Smooth muscle cell (in vitro differentiated cells): ENCODE measurements around the gene ACIN1. TPM values are rescaled to one million over a fixed set of nuclear protein-coding genes. Genes with fewer than 3 reads are reported as not detected.

Experiments
- DNase-seq: peaks from one replicate; lab custom pipeline; 2025; ENCODE audit not compliant: unreplicated experiment; lab: John Stamatoyannopoulos, UW
- H2AFZ ChIP-seq: fragments of 200-600 bp; sonication (generic); 2 replicates; pipeline ENCODE4 v1.6.0; 2016; ENCODE audit warnings: antibody characterized with exemption, low read depth, mild to moderate bottlenecking
- H3F3A ChIP-seq: fragments of 200-600 bp; sonication (generic); 2 replicates; pipeline ENCODE4 v1.6.0; 2017; ENCODE audit warnings: antibody characterized with exemption, low read depth
- H3K27ac ChIP-seq: fragments of 200-600 bp; sonication (generic); 2 replicates; pipeline ENCODE4 v1.5.1; 2016; ENCODE audit warnings: low read depth, mild to moderate bottlenecking
- H3K27me3 ChIP-seq: fragments of 200-600 bp; sonication (generic); 2 replicates; pipeline ENCODE4 v1.6.1; 2016; ENCODE audit warnings: low read depth, mild to moderate bottlenecking
- H3K36me3 ChIP-seq: fragments of 200-600 bp; sonication (generic); 2 replicates; pipeline ENCODE4 v1.5.1; 2016; ENCODE audit warnings: low read depth
- H3K4me1 ChIP-seq: fragments of 200-600 bp; sonication (generic); 2 replicates; pipeline ENCODE4 v1.5.1; 2016; ENCODE audit warnings: low read depth
- H3K4me2 ChIP-seq: fragments of 200-600 bp; sonication (generic); 2 replicates; pipeline ENCODE4 v1.6.0; 2016; ENCODE audit warnings: mild to moderate bottlenecking
- H3K4me3 ChIP-seq: fragments of 200-600 bp; sonication (generic); 2 replicates; pipeline ENCODE4 v1.5.1; 2016; ENCODE audit warnings: mild to moderate bottlenecking
- H3K79me2 ChIP-seq: fragments of 200-600 bp; sonication (generic); 2 replicates; pipeline ENCODE4 v1.6.0; 2016; ENCODE audit warnings: low read depth, mild to moderate bottlenecking
- H3K9ac ChIP-seq: fragments of 200-600 bp; sonication (generic); 2 replicates; pipeline ENCODE4 v1.6.0; 2016; ENCODE audit warnings: low read depth
- H3K9me3 ChIP-seq: fragments of 200-600 bp; sonication (generic); replicated peaks from 2 replicates; pipeline ENCODE4 v1.5.1; 2016; ENCODE audit warnings: low read depth
- H4K20me1 ChIP-seq: fragments of 200-600 bp; sonication (generic); 2 replicates; pipeline ENCODE4 v1.6.0; 2016; ENCODE audit warnings: low read depth
- CTCF ChIP-seq: fragments of 200-600 bp; sonication (generic); IDR thresholded peaks from 2 replicates; pipeline ENCODE4 v1.5.1; 2017; ENCODE audit warnings: borderline replicate concordance, mild to moderate bottlenecking, antibody characterized with exemption; ENCODE audit not compliant: insufficient read depth, poor library complexity, severe bottlenecking
- WGBS: methylation state at CpG from one replicate; pipeline ENCODE4 v1.1.7; 2016; ENCODE audit warnings: low lambda C conversion rate; 5-methylcytosine and 5-hydroxymethylcytosine counted together
- polyA plus RNA-seq: library from polyadenylated mRNA; unstranded; fragments of >200 nt; fragmentation: Nextera tagmentation; extraction: Ambion mirVana; gene quantifications from 2 replicates; pipeline ENCODE4 v1.2.1, GENCODE V29; 2016
- total RNA-seq: library from RNA; depleted of rRNA; stranded (reverse); fragments of >200 nt; gene quantifications from 2 replicates; pipeline ENCODE4 v1.2.3, GENCODE V29; 2014

Gene ACIN1
- total and polyA plus RNA-seq, 2 experiments from 2014 or later = 33.7 to 64.5 TPM

DNA sequence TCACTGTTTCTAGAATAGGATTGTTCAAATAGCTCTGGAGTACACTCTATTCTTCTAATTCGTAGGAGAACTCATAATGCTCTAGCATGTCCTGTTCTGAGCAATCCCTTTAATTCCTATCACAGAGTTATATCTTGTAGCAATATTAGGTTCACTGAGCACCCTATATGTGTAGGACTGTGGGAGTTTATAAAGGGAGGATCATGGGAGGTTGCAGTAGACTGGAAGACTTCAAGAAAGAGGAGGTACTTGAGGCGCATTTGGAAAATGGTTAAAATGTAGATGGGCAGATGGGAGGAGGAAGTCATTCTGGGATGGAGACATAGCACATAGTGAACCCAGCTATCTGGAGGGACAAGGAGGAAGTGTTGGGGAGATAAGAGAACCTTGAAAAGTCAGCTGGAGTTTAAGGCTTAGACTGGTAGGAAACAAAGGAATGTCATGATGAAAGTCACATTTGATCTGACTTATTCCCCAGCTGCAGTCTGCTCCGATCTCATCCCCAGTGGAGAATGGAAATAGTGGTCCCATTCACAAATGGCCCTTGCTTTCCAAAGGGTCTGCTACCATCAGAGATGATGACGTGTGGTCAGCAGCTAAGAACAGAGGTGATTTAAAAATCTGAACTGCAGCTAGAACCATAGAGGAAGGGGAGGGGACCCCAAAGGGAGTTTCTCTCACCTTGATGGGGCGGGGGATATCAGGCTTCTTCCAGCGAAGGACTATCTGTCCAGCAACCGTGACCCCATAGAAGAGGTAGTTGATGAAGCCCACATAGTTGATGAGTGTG is 34.2 kb upstream of the ACIN1 start:
- Histone ChIP-seq H2AFZ (no peak overlapping the region), H3K4me1 (no peaks in the 10 kb centered on the region), H3K4me3 (no peak overlapping the region), H3F3A (no peaks in the 10 kb centered on the region), H3K9ac (no peak overlapping the region), H3K27me3 (no peaks in the 10 kb centered on the region), H3K79me2 (no peaks in the 10 kb centered on the region), H4K20me1 (no peaks in the 10 kb centered on the region), H3K36me3 (no peaks in the 10 kb centered on the region), H3K9me3 (no peaks in the 10 kb centered on the region), H3K27ac (no peak overlapping the region), H3K4me2 (no peak overlapping the region)
- WGBS = 93% methylated on average over 7 of the region's 7 CpGs
- DNase-seq = no peak
- TF ChIP-seq CTCF = no peak

GRCh38 chr14:23127861-23128260 is 32.9 kb upstream of the ACIN1 start:
- Histone ChIP-seq H3K9ac (no peak overlapping the region), H3K36me3 (no peaks in the 10 kb centered on the region), H3K27me3 (no peaks in the 10 kb centered on the region), H3F3A (no peaks in the 10 kb centered on the region), H3K4me1 (no peaks in the 10 kb centered on the region), H3K27ac (no peak overlapping the region), H2AFZ (no peak overlapping the region), H3K9me3 (no peaks in the 10 kb centered on the region), H3K4me3 (no peak overlapping the region), H3K4me2 (no peak overlapping the region), H3K79me2 (no peaks in the 10 kb centered on the region), H4K20me1 (no peaks in the 10 kb centered on the region)
- DNase-seq = no peak
- 87% methylated on average over 3 of the region's 3 CpGs for WGBS
- TF ChIP-seq CTCF = no peak

DNA sequence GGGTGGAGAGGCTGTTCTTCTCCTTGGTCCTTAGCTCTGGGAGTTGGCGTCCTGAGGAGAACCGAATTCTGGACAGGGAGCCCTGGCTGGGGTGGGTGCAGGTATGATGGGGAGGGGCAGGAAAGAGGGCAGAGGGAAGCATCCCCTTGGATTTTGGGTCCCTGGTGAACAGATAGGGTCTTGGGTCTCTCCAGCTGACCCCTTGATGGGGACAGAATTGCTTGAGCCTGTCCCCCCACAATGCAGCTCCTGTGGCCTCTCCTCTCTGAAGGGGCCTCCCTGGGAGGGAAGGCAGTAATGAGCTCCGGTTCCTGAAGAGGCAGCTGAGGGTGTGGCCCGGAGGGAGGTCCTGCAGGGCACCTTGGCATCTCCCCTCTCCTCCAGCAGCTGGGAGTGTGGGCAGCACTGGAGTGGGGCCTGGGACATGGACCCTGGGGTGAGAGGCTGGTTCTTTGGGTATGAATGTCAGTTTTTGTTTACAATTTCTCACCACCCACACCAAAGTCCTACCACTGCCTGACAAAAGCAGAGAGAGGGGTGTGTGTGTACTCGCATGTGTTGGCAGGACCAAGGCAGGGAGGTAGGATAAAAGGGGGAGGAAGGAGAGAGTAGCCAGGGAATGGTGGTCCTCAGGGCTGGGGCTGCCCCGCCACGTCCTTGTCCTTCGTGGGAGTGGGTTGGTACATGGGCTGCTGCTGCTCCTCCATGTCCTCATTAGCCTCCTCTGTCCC is 31.8 kb upstream of the ACIN1 start:
- Histone ChIP-seq H3K27me3 (no peaks in the 10 kb centered on the region), H3K4me1 (peaks cover 2% of the 10 kb centered on the region), H3K9me3 (no peaks in the 10 kb centered on the region), H3K27ac (no peak overlapping the region), H3K9ac (no peak overlapping the region), H3K4me3 (no peak overlapping the region), H3F3A (peaks cover 6% of the 10 kb centered on the region), H3K36me3 (no peaks in the 10 kb centered on the region), H3K4me2 (no peak overlapping the region), H2AFZ (no peak overlapping the region), H3K79me2 (no peaks in the 10 kb centered on the region), H4K20me1 (no peaks in the 10 kb centered on the region)
- TF ChIP-seq CTCF = no peak
- 84% methylated on average over 8 of the region's 8 CpGs for WGBS
- DNase-seq = no peak
